Measurements from ENCODE around the gene ADAMTSL1.

DNA sequence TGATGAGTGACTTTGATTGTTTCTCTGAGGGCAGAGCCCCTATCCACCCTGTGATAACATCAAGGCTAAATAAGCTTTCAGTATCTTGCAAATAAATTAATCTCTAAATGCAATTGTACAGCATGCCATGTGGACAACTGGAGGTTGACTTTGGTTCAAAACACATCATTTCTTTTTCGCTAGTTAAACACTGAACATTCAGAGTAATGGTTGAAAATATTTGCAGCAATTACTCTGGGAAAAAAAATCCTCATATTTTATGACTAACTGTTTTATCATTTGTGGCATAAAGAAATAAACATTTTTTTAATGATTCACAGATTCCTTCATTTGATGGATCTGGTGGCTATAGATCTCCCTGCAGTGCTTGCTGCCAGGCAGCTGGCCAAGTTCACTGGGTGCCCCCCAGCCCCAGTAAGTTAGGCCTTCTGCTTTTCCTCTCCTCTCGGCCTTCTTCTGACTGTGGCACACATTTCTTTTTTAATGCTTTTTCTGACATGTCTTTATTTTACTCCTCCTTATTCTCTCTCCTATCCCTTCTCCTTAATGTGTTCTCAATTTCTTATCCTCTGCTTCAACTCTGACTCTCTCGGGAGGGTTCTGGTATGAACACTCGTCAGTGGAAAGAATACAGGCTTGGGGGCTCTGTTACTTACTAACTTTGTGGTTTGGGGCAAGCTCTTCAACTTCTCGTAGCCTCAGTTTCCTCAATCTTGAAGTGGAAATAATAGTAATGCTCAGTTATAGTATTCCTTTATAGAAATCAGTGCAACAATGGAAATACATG is 69.6 kb downstream of the ADAMTSL1 start:
- TF ChIP-seq, protein P1, sequence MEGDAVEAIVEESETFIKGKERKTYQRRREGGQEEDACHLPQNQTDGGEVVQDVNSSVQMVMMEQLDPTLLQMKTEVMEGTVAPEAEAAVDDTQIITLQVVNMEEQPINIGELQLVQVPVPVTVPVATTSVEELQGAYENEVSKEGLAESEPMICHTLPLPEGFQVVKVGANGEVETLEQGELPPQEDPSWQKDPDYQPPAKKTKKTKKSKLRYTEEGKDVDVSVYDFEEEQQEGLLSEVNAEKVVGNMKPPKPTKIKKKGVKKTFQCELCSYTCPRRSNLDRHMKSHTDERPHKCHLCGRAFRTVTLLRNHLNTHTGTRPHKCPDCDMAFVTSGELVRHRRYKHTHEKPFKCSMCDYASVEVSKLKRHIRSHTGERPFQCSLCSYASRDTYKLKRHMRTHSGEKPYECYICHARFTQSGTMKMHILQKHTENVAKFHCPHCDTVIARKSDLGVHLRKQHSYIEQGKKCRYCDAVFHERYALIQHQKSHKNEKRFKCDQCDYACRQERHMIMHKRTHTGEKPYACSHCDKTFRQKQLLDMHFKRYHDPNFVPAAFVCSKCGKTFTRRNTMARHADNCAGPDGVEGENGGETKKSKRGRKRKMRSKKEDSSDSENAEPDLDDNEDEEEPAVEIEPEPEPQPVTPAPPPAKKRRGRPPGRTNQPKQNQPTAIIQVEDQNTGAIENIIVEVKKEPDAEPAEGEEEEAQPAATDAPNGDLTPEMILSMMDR (IDR thresholded peaks at IDR 0.05), result no peak
- TF ChIP-seq EP300 (IDR thresholded peaks at IDR 0.05), result no peak
